K562 (cell line): ENCODE results near the gene NFATC2. TPM values are rescaled to one million over a fixed set of nuclear protein-coding genes. Genes with fewer than 3 reads are reported as not detected.

Experiments used
- ARID1B ChIP-seq: fragments of 450-650 bp; IDR thresholded peaks from 2 replicates; pipeline ENCODE4 v1.6.1; 2016; ENCODE audit warnings: antibody characterized with exemption, mild to moderate bottlenecking, inconsistent platforms
- ATF7 ChIP-seq: fragments of 450-650 bp; IDR thresholded peaks from 2 replicates; pipeline ENCODE4 v1.7.1; 2014; ENCODE audit warnings: mild to moderate bottlenecking, moderate library complexity
- BHLHE40 ChIP-seq: IDR thresholded peaks from 2 replicates; pipeline ENCODE4 v1.6.1; 2011; ENCODE audit warnings: low read length, improper control_type of control experiment
- C11orf30 ChIP-seq: fragments of 450-650 bp; IDR thresholded peaks from 2 replicates; pipeline ENCODE4 v1.6.1; 2016; ENCODE audit warnings: low read depth, mild to moderate bottlenecking
- CAMTA2 ChIP-seq: fragments of 250-450 bp; sonication (Bioruptor Pico); conservative IDR thresholded peaks from 2 replicates; pipeline ENCODE4 v1.5.1; 2022
- CEBPB ChIP-seq: fragments of 450-650 bp; IDR thresholded peaks from 2 replicates; pipeline ENCODE4 v1.6.1; 2016; ENCODE audit warnings: missing genetic modification characterization, missing compliant biosample characterization
- DNMT1 ChIP-seq: fragments of 450-650 bp; IDR thresholded peaks from 2 replicates; pipeline ENCODE4 v1.6.1; 2016; ENCODE audit warnings: antibody characterized with exemption, mild to moderate bottlenecking
- DPF2 ChIP-seq: fragments of 450-650 bp; IDR thresholded peaks from 2 replicates; pipeline ENCODE4 v1.6.1; 2016
- JUN ChIP-seq, 2 experiments: sonication (generic) in 1 of 2; formaldehyde crosslinking in 1 of 2; IDR thresholded peaks; 2 replicates each; pipeline versions ENCODE4 v1.6.1 to v1.8.0; 2012 to 2022; ENCODE audit warnings: borderline replicate concordance in 2 of 2, mild to moderate bottlenecking in 2 of 2, improper control_type of control experiment in 1 of 2, low read depth in 1 of 2, low read length in 1 of 2, missing genetic modification reagents in 1 of 2
- MAFK ChIP-seq: IDR thresholded peaks from 2 replicates; pipeline ENCODE4 v1.6.1; 2011; ENCODE audit warnings: low read length, improper control_type of control experiment
- MEIS2 ChIP-seq: fragments of 450-650 bp; IDR thresholded peaks from 2 replicates; pipeline ENCODE4 v1.6.1; 2014; ENCODE audit warnings: mild to moderate bottlenecking; ENCODE audit not compliant: partially characterized antibody
- SMARCA4 ChIP-seq: fragments of 450-650 bp; IDR thresholded peaks from 2 replicates; pipeline ENCODE4 v1.6.1; 2016
- SRF ChIP-seq, 2 experiments: fragments of 250-450, 450-650 bp in 1 of 2; sonication (Bioruptor Pico) in 1 of 2; sonication (generic) in 1 of 2; formaldehyde crosslinking; IDR thresholded peaks; 2 replicates each; pipeline versions ENCODE4 v1.5.0 to v1.5.1; 2020 to 2022; ENCODE audit warnings: mild to moderate bottlenecking in 1 of 2, missing genetic modification reagents in 1 of 2
- TRIM24 ChIP-seq, 2 experiments: fragments of 450-650 bp; IDR thresholded peaks; 2 replicates each; pipeline ENCODE4 v1.6.1; 2016
- ZFP36 ChIP-seq: fragments of 150-350 bp; IDR thresholded peaks from 2 replicates; pipeline ENCODE4 v1.6.1; 2018; ENCODE audit warnings: low read length, low read depth; ENCODE audit not compliant: partially characterized antibody
- ZHX1 ChIP-seq: fragments of 150-350 bp; conservative IDR thresholded peaks from 2 replicates; pipeline ENCODE4 v1.6.1; 2014; ENCODE audit warnings: low read length
- ZNF184 ChIP-seq: sonication (generic); formaldehyde crosslinking; IDR thresholded peaks from 2 replicates; pipeline ENCODE4 v1.5.0; 2020; ENCODE audit warnings: missing genetic modification reagents
- ZNF449 ChIP-seq: fragments of 250-450 bp; sonication (Bioruptor Pico); IDR thresholded peaks from 2 replicates; pipeline ENCODE4 v1.8.0; 2022; ENCODE audit warnings: moderate library complexity, mild to moderate bottlenecking, inconsistent platforms
- polyA plus RNA-seq, 8 experiments: library from polyadenylated mRNA; depleted of rRNA in 4 of 8; stranded (reverse) in 5 of 8; unstranded in 3 of 8; fragments of >200 nt; fragmentation: Nextera tagmentation in 2 of 8; fragmentation: Illumina TruSeq in 1 of 8; extraction: Ambion mirVana in 2 of 8; extraction: Trizol in 1 of 8; gene quantifications; 2 replicates each; pipeline versions ENCODE4 v1.2.1 to v1.2.3, GENCODE V29; 2011 to 2014; ENCODE audit warnings: inconsistent platforms in 1 of 8, missing spikeins in 1 of 8
- total RNA-seq, 7 experiments: library from RNA; depleted of rRNA in 6 of 7; stranded (reverse); fragments of >200 nt in 6 of 7; fragmentation: Illumina TruSeq in 2 of 7; extraction: Trizol in 2 of 7; gene quantifications; 2 replicates each; pipeline versions ENCODE4 v1.2.1 to v1.2.3, GENCODE V29; 2011 to 2021; ENCODE audit warnings: low replicate concordance in 1 of 7
- TF ChIP-seq, protein P1 (sequence below), 2 experiments: fragments of 450-650 bp in 1 of 2; sonication (generic) in 1 of 2; formaldehyde crosslinking in 1 of 2; IDR thresholded peaks in 1 of 2; conservative IDR thresholded peaks in 1 of 2; 2 replicates each; pipeline versions ENCODE4 v1.6.1 to v1.8.1; 2016 to 2023; ENCODE audit warnings: mild to moderate bottlenecking in 2 of 2, moderate library complexity in 2 of 2, inconsistent platforms in 1 of 2, missing genetic modification reagents in 1 of 2

The NFATC2 gene
- total and polyA plus RNA-seq, 9 of the 15 experiments (the other 6 are each of a cell fraction or from before 2014, with no cell fraction given), result 1.9 to 11.2 (median 3.0) TPM

DNA sequence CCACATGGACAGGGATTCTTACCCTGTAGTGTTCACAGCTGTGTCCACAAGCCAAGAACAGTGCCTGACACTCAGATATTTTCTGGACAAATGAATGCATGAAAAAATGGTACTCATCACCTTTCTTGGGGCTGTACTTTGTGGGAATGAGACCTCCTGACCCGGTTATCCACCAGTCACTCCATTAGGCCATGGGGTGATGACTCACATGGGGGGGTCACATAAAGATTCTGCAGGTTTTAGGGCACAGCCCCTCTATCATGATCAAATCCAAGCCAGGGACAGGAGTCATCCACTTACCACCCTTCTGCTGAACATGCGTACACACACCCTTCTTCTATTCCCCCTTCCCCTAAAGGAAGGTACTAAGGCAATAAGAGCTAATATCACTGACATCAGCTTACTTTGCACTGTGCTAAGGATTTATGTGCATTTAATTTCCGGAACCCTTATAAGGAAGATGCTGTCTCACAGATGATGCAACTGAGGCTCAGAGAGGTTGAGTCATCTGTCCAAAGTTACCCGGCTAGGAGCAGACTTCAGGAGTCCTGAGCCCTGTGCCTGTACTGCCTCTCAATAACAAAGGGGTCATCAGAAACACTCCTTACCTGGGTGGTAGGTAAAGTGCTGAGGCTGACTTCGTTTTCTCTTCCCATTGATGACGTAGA lies 107.8 kb downstream of the NFATC2 start (continued):
- TF ChIP-seq CAMTA2 (CRISPR knock-in tag) (no peak), ZNF184 (no peak), CEBPB (peak; percentile 45; the same call in 1 of the 2 replicates), DPF2 (0 out of 2 replicates have a peak, but pooled peaks have one; percentile 15), SMARCA4 (peak; percentile 34; the same call in 1 of the 2 replicates), C11orf30 (peak; percentile 37; the same call in 1 of the 2 replicates), DNMT1 (no peak), ZNF449 (CRISPR knock-in tag) (no peak), JUN (IDR thresholded peaks at IDR 0.05; ENCODE audit: borderline replicate concordance, low read depth, low read length) (peak; percentile 35; the same call in 1 of the 2 replicates), JUN (CRISPR knock-in tag; IDR thresholded peaks at IDR 0.05; ENCODE audit: borderline replicate concordance) (no peak), TRIM24 (IDR thresholded peaks at IDR 0.05) (no peak), BHLHE40 (no peak), MEIS2 (peak; percentile 59), ATF7 (peak; percentile 35; the same call in 1 of the 2 replicates), ARID1B (peak; percentile 32), ZHX1 (no peak), MAFK (no peak), ZFP36 (peak; percentile 13), SRF (CRISPR knock-in tag; IDR thresholded peaks at IDR 0.05) (peak in 1 of 2 experiments; percentile 89; a peak in 1 of 4 replicates)
- TF ChIP-seq, protein P1, sequence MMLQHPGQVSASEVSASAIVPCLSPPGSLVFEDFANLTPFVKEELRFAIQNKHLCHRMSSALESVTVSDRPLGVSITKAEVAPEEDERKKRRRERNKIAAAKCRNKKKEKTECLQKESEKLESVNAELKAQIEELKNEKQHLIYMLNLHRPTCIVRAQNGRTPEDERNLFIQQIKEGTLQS (IDR thresholded peaks at IDR 0.05), result peak; percentile 95
- TF ChIP-seq, protein P1 (CRISPR knock-in tag; conservative IDR thresholded peaks at IDR 0.05), result no peak
